GM21737 (cell line): ENCODE measurements around the gene PLXNB2.

Experiments used
- ATAC-seq: cut with Tn5 transposase; IDR thresholded peaks from one replicate; pipeline ENCODE4 v1.9.1; 2021; ENCODE audit warnings: mild to moderate bottlenecking, moderate library complexity; ENCODE audit not compliant: unreplicated experiment

Gene PLXNB2

GRCh38 chr22:50311606-50312351 lies 4.3 kb upstream of the PLXNB2 start:
- ATAC-seq = no peak

GRCh38 chr22:50310949-50311444 lies 3.6 kb upstream of the PLXNB2 start:
- no peak for ATAC-seq

GRCh38 chr22:50310031-50310722 lies 2.7 kb upstream of the PLXNB2 start:
- ATAC-seq = no peak

GRCh38 chr22:50309601-50309991 lies 2.1 kb upstream of the PLXNB2 start:
- ATAC-seq = no peak

GRCh38 chr22:50308986-50309600 lies 1.6 kb upstream of the PLXNB2 start:
- no peak for ATAC-seq

- no peak for ATAC-seq
Measured at GRCh38 chr22:50308597-50308935, 1.1 kb upstream of the PLXNB2 start.

- ATAC-seq = no peak
Measured at GRCh38 chr22:50307890-50308596, 597 bp upstream of the PLXNB2 start.

- no peak for ATAC-seq
Measured at GRCh38 chr22:50305923-50306566, 1.4 kb downstream of the PLXNB2 start.

GRCh38 chr22:50305393-50305922 lies 2.0 kb downstream of the PLXNB2 start:
- no peak for ATAC-seq

- ATAC-seq = no peak
Measured at GRCh38 chr22:50304528-50305392, 2.7 kb downstream of the PLXNB2 start.

- no peak for ATAC-seq
Measured at GRCh38 chr22:50303848-50304527, 3.5 kb downstream of the PLXNB2 start.

- ATAC-seq = no peak
Measured at GRCh38 chr22:50303515-50303847, 4.0 kb downstream of the PLXNB2 start.

GRCh38 chr22:50302564-50302963 lies 4.9 kb downstream of the PLXNB2 start:
- no peak for ATAC-seq

- no peak for ATAC-seq
Measured at GRCh38 chr22:50302041-50302541, 5.4 kb downstream of the PLXNB2 start.

GRCh38 chr22:50301581-50301991 lies 5.9 kb downstream of the PLXNB2 start:
- no peak for ATAC-seq

- no peak for ATAC-seq
Measured at GRCh38 chr22:50300620-50301257, 6.7 kb downstream of the PLXNB2 start.

- ATAC-seq = no peak
Measured at GRCh38 chr22:50299785-50300619, 7.4 kb downstream of the PLXNB2 start.
